HG03060 (cell line): ENCODE results near the gene TMEM131.
"Not testable (repeated sequence)": the region's sequence is repeated elsewhere in the genome, so short reads cannot be mapped to it uniquely, and the experiment has no call there.

Source experiments
- ATAC-seq: cut with Tn5 transposase; IDR thresholded peaks from one replicate; pipeline ENCODE4 v1.9.1; 2021; ENCODE audit warnings: low read depth, moderate number of reproducible peaks; ENCODE audit not compliant: unreplicated experiment

TMEM131 gene

DNA sequence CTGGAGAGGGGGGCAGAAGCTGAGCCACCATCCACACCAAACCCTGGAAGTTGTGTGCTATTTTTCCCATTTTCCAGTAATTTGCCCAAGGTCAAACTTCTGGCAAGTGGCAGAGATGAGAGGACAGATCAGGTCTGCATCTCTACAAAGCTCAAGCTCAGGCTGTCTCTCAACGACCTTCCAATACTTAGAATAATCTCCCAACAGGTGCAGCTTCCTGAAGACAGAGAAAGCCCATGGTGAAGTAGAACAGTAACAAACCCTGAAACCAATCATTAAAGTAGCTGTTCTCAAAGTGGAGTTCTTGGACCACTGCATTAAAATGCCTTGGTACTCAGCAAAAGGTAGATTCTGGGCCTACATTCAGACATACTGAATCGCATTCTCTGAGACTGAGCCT lies 37.6 kb downstream of the TMEM131 start:
- no peak for ATAC-seq

DNA sequence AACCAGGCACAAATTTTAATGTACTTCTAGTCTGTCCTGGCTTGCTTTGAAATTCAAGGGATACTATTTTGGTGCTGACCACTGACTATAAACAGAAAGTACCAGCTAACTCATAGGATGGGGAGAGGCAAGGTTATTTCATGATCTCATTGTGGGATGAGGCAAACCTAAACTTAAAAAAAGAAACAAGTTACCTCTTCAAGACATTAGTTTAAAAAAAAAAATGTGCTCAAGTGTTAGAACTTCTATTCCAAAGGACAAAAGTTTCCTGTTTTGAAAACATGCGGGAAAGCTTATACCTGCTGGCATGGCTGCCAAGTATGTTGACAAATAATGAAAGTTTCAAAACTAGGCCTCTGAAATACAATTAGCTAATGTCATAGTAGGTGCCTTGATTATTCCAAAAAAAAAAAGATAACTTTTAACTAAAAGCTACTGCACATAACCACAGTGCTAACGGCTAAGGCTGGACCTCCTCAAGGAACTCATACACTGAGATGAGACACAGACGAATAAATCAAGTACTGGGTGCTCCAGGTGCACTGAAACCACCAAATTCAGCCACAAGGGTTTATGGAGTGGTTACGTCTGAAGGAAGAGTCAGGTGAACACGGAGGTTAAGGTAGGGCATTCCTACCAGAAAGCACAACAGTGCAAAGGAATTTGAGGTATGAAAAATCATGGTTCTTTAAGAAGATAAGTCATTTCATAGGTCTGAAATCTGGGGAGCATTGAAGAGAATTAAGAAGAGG lies 38.1 kb downstream of the TMEM131 start:
- no peak for ATAC-seq

GRCh38 chr2:97956753-97957152 lies 39.0 kb downstream of the TMEM131 start:
- not testable (repeated sequence) for ATAC-seq

DNA sequence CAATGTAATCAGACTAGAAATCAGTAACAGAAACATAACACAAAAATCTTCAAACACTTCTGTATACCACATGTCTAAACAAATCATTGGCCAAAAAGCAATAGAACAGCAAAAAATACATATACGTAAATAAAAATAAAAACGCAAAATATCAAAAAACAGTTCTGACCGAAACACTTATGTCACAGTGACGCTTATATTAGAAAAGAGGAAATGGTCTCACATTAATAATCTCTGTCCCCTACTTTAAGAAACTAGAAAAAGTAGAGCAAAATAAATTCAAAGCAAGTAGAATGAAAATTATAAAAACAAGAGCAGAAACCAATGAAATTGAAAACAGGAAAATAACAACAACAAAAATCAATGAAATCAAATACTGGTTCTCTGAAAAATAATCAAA lies 41.9 kb downstream of the TMEM131 start:
- ATAC-seq: no peak

- ATAC-seq: no peak
Measured at GRCh38 chr2:97952357-97952756, 43.4 kb downstream of the TMEM131 start.

DNA sequence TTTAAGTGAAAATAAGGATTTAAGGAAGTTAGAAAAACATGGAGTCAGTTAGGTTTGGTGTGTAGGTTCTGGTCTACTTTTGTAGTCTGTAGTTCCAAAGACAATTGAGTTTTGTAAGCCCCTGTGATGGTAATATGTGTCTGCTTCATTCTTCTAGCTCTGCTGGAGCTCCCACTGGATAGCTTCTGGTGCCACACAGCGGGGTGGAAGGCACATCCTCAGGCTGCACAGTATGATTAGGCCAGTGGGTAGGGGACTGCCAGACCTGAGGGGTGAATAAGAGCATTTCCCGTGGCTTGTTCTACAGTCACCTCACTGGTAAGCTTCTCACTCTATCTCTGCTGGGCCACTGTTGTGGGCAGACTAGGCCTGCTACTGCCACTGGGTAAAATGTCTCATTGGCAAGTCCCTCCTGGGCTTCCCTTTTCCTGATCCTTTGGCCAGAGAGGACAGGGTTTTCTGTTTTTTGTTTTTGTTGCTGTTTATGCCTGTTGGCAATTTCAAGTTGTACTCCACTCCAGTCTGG lies 44.5 kb downstream of the TMEM131 start:
- no peak for ATAC-seq

- no peak for ATAC-seq
Measured at GRCh38 chr2:97950329-97951154, 45.2 kb downstream of the TMEM131 start.

DNA sequence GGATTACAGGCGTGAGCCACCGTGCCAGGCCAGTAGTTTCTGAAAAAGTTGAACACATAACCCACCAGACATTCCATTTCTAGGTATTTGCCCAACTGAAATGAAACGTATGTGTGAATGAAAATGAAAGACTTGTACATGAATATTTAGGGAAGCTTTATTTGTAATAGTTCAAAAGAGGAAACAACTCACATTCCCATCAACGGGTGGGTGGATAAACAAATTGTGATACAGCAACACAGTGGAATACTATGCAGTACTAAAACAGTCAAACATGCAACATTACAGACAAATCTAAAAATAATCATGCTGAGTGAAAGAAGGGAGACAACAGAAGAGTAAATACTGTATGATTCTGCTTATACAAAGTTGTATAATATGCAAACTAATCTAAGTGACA lies 46.8 kb downstream of the TMEM131 start:
- no peak for ATAC-seq

DNA sequence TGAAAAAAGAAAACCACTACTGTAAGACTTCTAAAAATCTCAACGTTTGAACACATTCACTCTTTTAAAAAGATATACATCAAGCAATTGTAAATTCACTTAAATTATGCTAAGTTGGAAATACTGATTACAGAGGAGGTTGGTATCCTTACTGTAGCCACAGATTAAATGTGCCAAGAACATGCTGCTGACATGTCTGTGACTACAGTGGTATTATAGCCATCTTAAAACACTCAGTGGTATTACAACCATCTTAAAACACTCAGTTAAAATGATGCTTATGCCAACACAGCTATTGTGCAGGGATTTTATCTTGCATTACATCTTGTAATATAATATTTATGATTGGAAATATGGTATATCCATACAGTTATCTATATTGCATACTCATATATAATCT lies 50.0 kb downstream of the TMEM131 start:
- no peak for ATAC-seq

DNA sequence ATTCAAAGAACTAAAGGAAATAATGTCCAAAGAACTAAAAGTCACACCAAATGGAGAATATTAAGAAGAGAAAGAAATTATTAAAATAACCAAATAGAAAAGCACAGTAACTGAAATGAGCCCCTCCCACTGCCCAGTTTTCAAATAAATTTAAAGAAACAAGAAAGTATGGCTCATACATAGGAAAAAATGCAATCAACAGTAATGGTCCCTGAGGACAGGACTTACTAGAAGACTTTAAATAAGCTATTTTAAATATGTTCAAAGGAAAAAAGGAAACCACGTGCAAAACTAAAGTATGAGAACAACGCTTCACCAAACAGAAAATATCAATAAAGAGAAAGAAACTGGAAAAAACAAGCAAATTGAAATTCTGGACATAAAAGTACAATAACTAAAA lies 58.9 kb downstream of the TMEM131 start:
- no peak for ATAC-seq

GRCh38 chr2:97936199-97936598 lies 59.5 kb downstream of the TMEM131 start:
- no peak for ATAC-seq

GRCh38 chr2:97935719-97936161 lies 60.0 kb downstream of the TMEM131 start:
- no peak for ATAC-seq

GRCh38 chr2:97932975-97933662 lies 62.6 kb downstream of the TMEM131 start:
- ATAC-seq: peak; percentile 46

GRCh38 chr2:97931858-97932225 lies 63.9 kb downstream of the TMEM131 start:
- ATAC-seq: no peak

- ATAC-seq: no peak
Measured at GRCh38 chr2:97931118-97931857, 64.5 kb downstream of the TMEM131 start.

- ATAC-seq: no peak
Measured at GRCh38 chr2:97928591-97928990, 67.2 kb downstream of the TMEM131 start.

DNA sequence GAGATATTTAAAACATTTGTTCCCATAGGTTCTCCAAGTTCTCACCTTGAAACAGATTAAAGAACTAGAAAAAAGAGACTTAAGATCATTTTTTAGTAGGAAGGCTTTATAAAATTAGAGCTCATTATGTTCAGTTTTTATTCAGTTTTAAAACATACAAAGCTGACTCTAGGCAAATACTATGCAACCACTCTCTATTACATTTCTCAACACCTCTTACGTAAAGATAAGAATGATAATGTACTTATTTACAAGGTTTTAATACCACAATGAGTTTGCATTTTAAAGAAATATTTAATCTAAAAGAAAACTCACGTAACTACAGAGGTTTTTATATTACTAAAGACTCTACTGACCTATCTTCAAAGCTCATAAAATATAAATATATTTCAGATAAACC lies 68.8 kb downstream of the TMEM131 start:
- ATAC-seq: no peak

DNA sequence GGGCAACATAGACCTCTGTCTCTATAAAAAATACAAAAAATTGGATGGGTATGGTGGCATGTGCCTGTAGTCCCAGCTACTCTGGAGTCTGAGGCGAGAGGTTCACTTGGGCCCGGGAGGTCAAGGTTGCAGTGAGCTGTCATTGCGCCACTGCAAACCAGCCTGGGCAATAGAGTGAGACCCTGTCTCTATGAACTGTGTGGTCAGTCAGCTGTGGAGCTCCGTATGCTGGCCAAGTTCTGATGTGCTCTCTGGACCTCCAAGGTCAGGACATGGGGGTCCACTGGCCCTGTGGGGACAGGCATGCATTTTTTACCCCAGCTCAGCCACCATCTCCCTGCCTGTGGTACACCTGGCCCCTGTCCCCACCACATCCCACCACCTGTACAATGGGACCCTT lies 71.6 kb downstream of the TMEM131 start:
- no peak for ATAC-seq

DNA sequence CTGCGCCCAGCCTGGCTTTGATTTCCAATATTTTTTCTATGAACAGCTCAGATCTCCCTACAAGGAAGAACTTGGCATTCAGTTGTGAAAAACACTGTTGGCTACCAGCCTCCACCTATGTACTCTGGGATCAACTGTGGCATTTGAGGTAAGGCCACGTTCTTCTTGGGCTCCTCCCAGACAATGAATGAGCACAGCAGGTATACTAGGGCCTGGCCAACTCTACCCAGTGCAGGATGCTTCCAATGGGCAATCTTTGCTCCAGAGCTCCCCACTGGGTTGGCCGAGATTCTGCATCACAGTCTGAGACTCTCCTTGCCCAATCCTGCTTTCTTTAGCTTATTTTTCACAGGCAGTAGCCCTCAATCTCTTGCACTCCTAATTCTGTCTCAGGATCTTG lies 75.9 kb downstream of the TMEM131 start:
- ATAC-seq: no peak

- ATAC-seq: no peak
Measured at GRCh38 chr2:97918818-97919217, 76.9 kb downstream of the TMEM131 start.
